ENCODE measurements around the gene VILL. TPM values are rescaled to one million over a fixed set of nuclear protein-coding genes. Genes with fewer than 3 reads are reported as not detected.

VILL gene
- total RNA-seq, 1 donor from 2014 or later, result 1.5 TPM

DNA sequence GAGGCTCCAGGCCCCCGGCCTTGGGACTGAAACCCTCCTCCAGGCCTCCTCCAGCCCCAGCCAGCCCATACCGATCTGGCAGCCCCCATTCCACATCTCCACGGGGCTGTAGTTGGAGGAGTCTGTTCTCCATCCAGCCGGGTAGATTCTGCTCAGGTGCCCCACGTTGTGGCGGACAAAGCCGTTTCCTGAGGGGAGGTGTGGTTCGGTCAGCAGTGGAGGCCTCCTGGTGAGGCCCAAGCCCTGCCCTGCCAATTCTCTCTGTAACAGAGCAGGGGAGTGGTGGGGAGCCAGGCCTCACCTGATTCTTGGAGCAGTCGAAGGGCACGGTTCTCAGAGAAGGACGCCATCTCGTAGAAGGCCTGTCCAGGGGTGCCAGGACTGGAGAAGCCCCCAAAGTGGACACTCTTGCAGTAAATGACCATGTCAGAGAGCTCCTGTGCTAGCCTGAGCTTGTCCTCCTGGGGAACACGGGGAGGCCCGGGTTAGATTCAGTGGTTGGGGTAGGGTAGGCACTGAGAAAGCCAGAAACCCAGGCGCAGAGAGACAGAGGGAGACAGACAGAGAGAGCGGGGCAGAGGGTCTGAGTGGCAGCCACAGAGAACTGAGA, 18.5 kb downstream of the VILL start:
- Histone ChIP-seq H3K4me3 (ENCODE audit: insufficient read depth, low read depth, low read length) (no peak overlapping the region), H3K79me2 (ENCODE audit: insufficient read depth, low read length) (no peaks in the 10 kb centered on the region), H3K36me3 (ENCODE audit: insufficient read depth, low read length) (no peaks in the 10 kb centered on the region), H4K20me1 (ENCODE audit: insufficient read depth, low read length) (peaks cover 6% of the 10 kb centered on the region), H3K9me3 (ENCODE audit: insufficient read depth, low read depth, low read length) (no peaks in the 10 kb centered on the region), H3K4me1 (ENCODE audit: insufficient read depth, low read length) (peaks cover 6% of the 10 kb centered on the region), H3K27ac (ENCODE audit: low read depth, low read length) (no peak overlapping the region), H3K27me3 (ENCODE audit: insufficient read depth, low read length) (no peaks in the 10 kb centered on the region), H3K4me2 (ENCODE audit: low read length) (no peak overlapping the region), H3K9ac (ENCODE audit: low read length) (no peak overlapping the region), H2AFZ (ENCODE audit: low read depth, low read length) (no peak overlapping the region)
- peaks cover 5% of the 10 kb centered on the region for H3K4me1 Mint-ChIP-seq (ENCODE audit: low read depth, unreplicated experiment)
- H3K4me3 Mint-ChIP-seq (ENCODE audit: unreplicated experiment), result no peak overlapping the region
- no peaks in the 10 kb centered on the region for H3K27me3 Mint-ChIP-seq (ENCODE audit: low read depth, unreplicated experiment)
- no peaks in the 10 kb centered on the region for H3K9me3 Mint-ChIP-seq (ENCODE audit: unreplicated experiment)
- FAIRE-seq, result no peak
- no peak for TF ChIP-seq EZH2 (IDR thresholded peaks at IDR 0.05; ENCODE audit: insufficient read depth, low read length)
- TF ChIP-seq, protein P1, sequence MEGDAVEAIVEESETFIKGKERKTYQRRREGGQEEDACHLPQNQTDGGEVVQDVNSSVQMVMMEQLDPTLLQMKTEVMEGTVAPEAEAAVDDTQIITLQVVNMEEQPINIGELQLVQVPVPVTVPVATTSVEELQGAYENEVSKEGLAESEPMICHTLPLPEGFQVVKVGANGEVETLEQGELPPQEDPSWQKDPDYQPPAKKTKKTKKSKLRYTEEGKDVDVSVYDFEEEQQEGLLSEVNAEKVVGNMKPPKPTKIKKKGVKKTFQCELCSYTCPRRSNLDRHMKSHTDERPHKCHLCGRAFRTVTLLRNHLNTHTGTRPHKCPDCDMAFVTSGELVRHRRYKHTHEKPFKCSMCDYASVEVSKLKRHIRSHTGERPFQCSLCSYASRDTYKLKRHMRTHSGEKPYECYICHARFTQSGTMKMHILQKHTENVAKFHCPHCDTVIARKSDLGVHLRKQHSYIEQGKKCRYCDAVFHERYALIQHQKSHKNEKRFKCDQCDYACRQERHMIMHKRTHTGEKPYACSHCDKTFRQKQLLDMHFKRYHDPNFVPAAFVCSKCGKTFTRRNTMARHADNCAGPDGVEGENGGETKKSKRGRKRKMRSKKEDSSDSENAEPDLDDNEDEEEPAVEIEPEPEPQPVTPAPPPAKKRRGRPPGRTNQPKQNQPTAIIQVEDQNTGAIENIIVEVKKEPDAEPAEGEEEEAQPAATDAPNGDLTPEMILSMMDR (IDR thresholded peaks at IDR 0.05; ENCODE audit: insufficient read depth, low read depth, low read length), result no peak
- no peak for DNase-seq (ENCODE audit: low read depth)
- H3K27ac Mint-ChIP-seq (ENCODE audit: unreplicated experiment), result no peak overlapping the region
- H3K36me3 Mint-ChIP-seq (ENCODE audit: low read depth, unreplicated experiment), result peaks cover 11% of the 10 kb centered on the region

DNA sequence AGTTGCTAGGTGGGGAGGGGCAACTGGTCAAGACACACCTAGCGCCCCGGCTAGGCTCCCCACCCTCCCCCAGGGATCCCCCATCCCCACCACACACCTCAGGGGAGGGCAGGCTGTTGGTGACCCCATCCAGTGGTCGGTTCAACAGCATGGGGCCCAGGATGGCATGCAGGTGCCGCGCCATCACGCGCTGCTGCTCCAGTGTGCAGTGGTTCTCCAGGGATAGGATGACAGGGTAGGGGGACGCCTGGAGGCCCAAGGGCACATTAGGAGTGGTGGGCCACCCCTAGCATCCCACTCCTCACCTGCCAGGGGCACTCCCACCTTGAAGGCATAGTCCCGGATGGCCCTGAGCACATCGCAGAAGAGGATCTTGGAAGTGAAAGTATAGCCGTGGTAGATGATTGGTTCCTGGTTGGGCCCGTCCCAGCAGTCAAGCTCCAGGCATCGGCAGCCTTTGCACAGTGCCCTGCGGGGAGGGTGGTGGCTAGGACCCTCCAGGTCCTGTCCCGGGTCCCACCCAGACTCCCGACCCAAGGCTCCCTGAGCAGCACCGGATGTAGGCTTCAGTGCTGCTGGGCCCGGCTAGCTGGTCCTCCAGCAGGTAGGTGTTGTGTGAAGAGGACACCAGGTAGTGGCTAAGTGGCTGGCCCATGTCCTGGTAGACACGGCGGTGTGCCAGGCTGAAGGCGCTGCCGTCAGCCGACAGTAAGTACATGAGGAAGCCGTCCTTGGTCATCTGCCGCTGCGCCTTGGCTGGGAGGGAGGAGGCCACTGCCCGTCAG, 19.4 kb downstream of the VILL start:
- Histone ChIP-seq H3K4me3 (ENCODE audit: insufficient read depth, low read depth, low read length) (no peak overlapping the region), H3K27ac (ENCODE audit: low read depth, low read length) (no peak overlapping the region), H2AFZ (ENCODE audit: low read depth, low read length) (no peak overlapping the region), H4K20me1 (ENCODE audit: insufficient read depth, low read length) (peaks cover under 1% of the 10 kb centered on the region), H3K9me3 (ENCODE audit: insufficient read depth, low read depth, low read length) (no peaks in the 10 kb centered on the region), H3K4me1 (ENCODE audit: insufficient read depth, low read length) (no peaks in the 10 kb centered on the region), H3K79me2 (ENCODE audit: insufficient read depth, low read length) (no peaks in the 10 kb centered on the region), H3K4me2 (ENCODE audit: low read length) (no peak overlapping the region), H3K27me3 (ENCODE audit: insufficient read depth, low read length) (no peaks in the 10 kb centered on the region), H3K36me3 (ENCODE audit: insufficient read depth, low read length) (no peaks in the 10 kb centered on the region), H3K9ac (ENCODE audit: low read length) (no peak overlapping the region)
- Mint-ChIP-seq H3K4me3 (ENCODE audit: unreplicated experiment) (no peak overlapping the region), H3K9me3 (ENCODE audit: unreplicated experiment) (peaks cover 2% of the 10 kb centered on the region), H3K4me1 (ENCODE audit: low read depth, unreplicated experiment) (no peaks in the 10 kb centered on the region), H3K36me3 (ENCODE audit: low read depth, unreplicated experiment) (peaks cover 13% of the 10 kb centered on the region), H3K27ac (ENCODE audit: unreplicated experiment) (no peak overlapping the region), H3K27me3 (ENCODE audit: low read depth, unreplicated experiment) (no peaks in the 10 kb centered on the region)
- TF ChIP-seq, protein P1 (IDR thresholded peaks at IDR 0.05; ENCODE audit: insufficient read depth, low read depth, low read length), result no peak
- TF ChIP-seq EZH2 (IDR thresholded peaks at IDR 0.05; ENCODE audit: insufficient read depth, low read length), result no peak
- FAIRE-seq, result no peak
- no peak for DNase-seq (ENCODE audit: low read depth)

DNA sequence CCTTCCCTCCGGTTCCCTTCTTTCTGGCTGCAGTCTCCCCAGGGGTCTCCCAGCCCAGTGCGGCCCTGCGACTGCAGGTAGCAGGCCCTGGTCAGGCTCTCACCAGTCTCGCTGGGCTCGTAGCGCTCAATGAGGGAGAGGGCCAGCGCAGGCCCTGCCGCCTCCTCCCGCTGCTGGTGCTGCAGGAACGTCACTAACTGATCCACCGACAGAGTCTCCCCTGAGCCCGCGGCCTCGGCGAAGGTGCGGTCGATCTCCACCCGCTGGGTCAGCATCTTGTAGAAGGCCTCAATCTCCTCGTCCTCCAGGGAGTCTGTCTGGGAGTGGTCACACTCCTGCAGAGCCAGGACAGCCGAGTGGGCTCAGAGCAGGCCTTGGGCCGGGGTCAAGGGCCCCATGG, 20.5 kb downstream of the VILL start:
- Histone ChIP-seq H2AFZ (ENCODE audit: low read depth, low read length) (no peak overlapping the region), H3K4me2 (ENCODE audit: low read length) (no peak overlapping the region), H3K4me3 (ENCODE audit: insufficient read depth, low read depth, low read length) (no peak overlapping the region), H3K9me3 (ENCODE audit: insufficient read depth, low read depth, low read length) (no peaks in the 10 kb centered on the region), H3K36me3 (ENCODE audit: insufficient read depth, low read length) (peaks cover 4% of the 10 kb centered on the region), H4K20me1 (ENCODE audit: insufficient read depth, low read length) (no peaks in the 10 kb centered on the region), H3K9ac (ENCODE audit: low read length) (no peak overlapping the region), H3K27ac (ENCODE audit: low read depth, low read length) (no peak overlapping the region), H3K27me3 (ENCODE audit: insufficient read depth, low read length) (no peaks in the 10 kb centered on the region), H3K4me1 (ENCODE audit: insufficient read depth, low read length) (no peaks in the 10 kb centered on the region), H3K79me2 (ENCODE audit: insufficient read depth, low read length) (no peaks in the 10 kb centered on the region)
- no peak for FAIRE-seq
- Mint-ChIP-seq H3K4me3 (ENCODE audit: unreplicated experiment) (no peak overlapping the region), H3K27ac (ENCODE audit: unreplicated experiment) (no peak overlapping the region), H3K36me3 (ENCODE audit: low read depth, unreplicated experiment) (peaks cover 23% of the 10 kb centered on the region), H3K27me3 (ENCODE audit: low read depth, unreplicated experiment) (no peaks in the 10 kb centered on the region), H3K9me3 (ENCODE audit: unreplicated experiment) (peaks cover 3% of the 10 kb centered on the region), H3K4me1 (ENCODE audit: low read depth, unreplicated experiment) (no peaks in the 10 kb centered on the region)
- DNase-seq (ENCODE audit: low read depth), result no peak
- TF ChIP-seq EZH2 (IDR thresholded peaks at IDR 0.05; ENCODE audit: insufficient read depth, low read length), result no peak
- TF ChIP-seq, protein P1 (IDR thresholded peaks at IDR 0.05; ENCODE audit: insufficient read depth, low read depth, low read length), result no peak

Measured in astrocyte (in vitro differentiated cells and primary cell).